BJ (cell line): ENCODE data around the gene DCLRE1A. TPM values are rescaled to one million over a fixed set of nuclear protein-coding genes. Genes with fewer than 3 reads are reported as not detected.
"Not testable (repeated sequence)": the region's sequence is repeated elsewhere in the genome, so short reads cannot be mapped to it uniquely, and the experiment has no call there.

Experiments
- CTCF ChIA-PET: fragments of 350-600 bp; formaldehyde crosslinking; extraction: SDS; loops from one replicate; lab custom pipeline; 2021; ENCODE audit warnings: antibody characterized with exemption, inconsistent platforms; lab: Yijun Ruan, JAX
- POLR2A ChIA-PET: fragments of 300-600 bp; sonication (Branson Sonifier 250); formaldehyde crosslinking; extraction: SDS; loops from one replicate; lab custom pipeline; 2021; ENCODE audit warnings: antibody characterized with exemption; lab: Charles Lee
- DNase-seq: peaks from one replicate; pipeline ENCODE4 v3.0.0-alpha.2; 2011; ENCODE audit warnings: low read depth
- H3K27me3 ChIP-seq: 2 replicates; pipeline ENCODE4 v1.6.0; 2011; ENCODE audit warnings: low read length; ENCODE audit not compliant: control insufficient read depth, insufficient read depth
- H3K36me3 ChIP-seq: 2 replicates; pipeline ENCODE4 v1.5.1; 2011; ENCODE audit warnings: low read length; ENCODE audit not compliant: control insufficient read depth, insufficient read depth
- H3K4me3 ChIP-seq: 2 replicates; pipeline ENCODE4 v1.5.1; 2011; ENCODE audit warnings: low read depth, mild to moderate bottlenecking, control low read depth, low read length
- CTCF ChIP-seq: IDR thresholded peaks from 2 replicates; pipeline ENCODE4 v1.5.1; 2011; ENCODE audit warnings: low read depth, mild to moderate bottlenecking, control low read depth, inconsistent platforms, low read length, moderate library complexity; ENCODE audit not compliant: insufficient read depth
- polyA plus RNA-seq: library from polyadenylated mRNA; depleted of rRNA; stranded (reverse); fragments of >200 nt; gene quantifications from 2 replicates; pipeline ENCODE4 v1.2.3, GENCODE V29; 2011

The DCLRE1A gene
- polyA plus RNA-seq, 1 experiment, result 3.2 TPM

GRCh38 chr10:113843972-113844485 is 9.9 kb downstream of the DCLRE1A start:
- no peak for TF ChIP-seq CTCF
- Histone ChIP-seq H3K27me3 (no peaks in the 10 kb centered on the region), H3K36me3 (no peaks in the 10 kb centered on the region), H3K4me3 (no peak overlapping the region)
- ChIA-PET CTCF (interaction anchor here (0.8 kb wide), 1 partner anchor 21 kb away, joined by 3 read pairs; no protein-coding TSS in a partner anchor), POLR2A (interaction anchor here (0.6 kb wide), 1 partner anchor 169 kb away, joined by 4 read pairs; no protein-coding TSS in a partner anchor)
- no peak for DNase-seq

- ChIA-PET POLR2A (no interaction called here), CTCF (no interaction called here)
- no peak for TF ChIP-seq CTCF
- no peak overlapping the region for H3K4me3 ChIP-seq
- H3K27me3 ChIP-seq, result no peaks in the 10 kb centered on the region
- no peaks in the 10 kb centered on the region for H3K36me3 ChIP-seq
- DNase-seq, result no peak
Measured at GRCh38 chr10:113842171-113842570, 11.7 kb downstream of the DCLRE1A start.

- H3K27me3 ChIP-seq, DNase-seq, POLR2A ChIA-PET, H3K36me3 ChIP-seq, CTCF ChIA-PET, H3K4me3 ChIP-seq: not testable (repeated sequence)
Measured at GRCh38 chr10:113828567-113828966, 25.3 kb downstream of the DCLRE1A start.

GRCh38 chr10:113825791-113826190 is 28.1 kb downstream of the DCLRE1A start:
- no peak for DNase-seq
- ChIA-PET CTCF (interaction anchor here (1.7 kb wide), 1 partner anchor 27 kb away, joined by 4 read pairs; no protein-coding TSS in a partner anchor), POLR2A (no interaction called here)
- TF ChIP-seq CTCF, result no peak
- Histone ChIP-seq H3K36me3 (no peaks in the 10 kb centered on the region), H3K4me3 (no peak overlapping the region), H3K27me3 (no peaks in the 10 kb centered on the region; the same call in 1 of the 2 replicates)

GRCh38 chr10:113823389-113823788 is 30.5 kb downstream of the DCLRE1A start:
- ChIA-PET CTCF (interaction anchor here (1.2 kb wide), 1 partner anchor 21 kb away, joined by 3 read pairs; no protein-coding TSS in a partner anchor), POLR2A (no interaction called here)
- DNase-seq, result no peak
- Histone ChIP-seq H3K4me3 (no peak overlapping the region), H3K27me3 (no peaks in the 10 kb centered on the region; the same call in 1 of the 2 replicates), H3K36me3 (no peaks in the 10 kb centered on the region)
- no peak for TF ChIP-seq CTCF
